ENCODE measurements around the gene PPP1R15B. TPM values are rescaled to one million over a fixed set of nuclear protein-coding genes. Genes with fewer than 3 reads are reported as not detected.

Gene PPP1R15B
- total RNA-seq, 2 donors from 2014 or later = 44.8 to 79.2 TPM

GRCh38 chr1:204409836-204410687 is 1.6 kb downstream of the PPP1R15B start:
- no peak for DNase-seq
- Mint-ChIP-seq H3K4me3 (peak overlapping the region; percentile 96), H3K27ac (peak overlapping the region; percentile 99), H3K27me3 (ENCODE audit: insufficient read depth) (no peaks in the 10 kb centered on the region), H3K4me1 (peaks cover 6% of the 10 kb centered on the region), H3K9me3 (no peaks in the 10 kb centered on the region), H3K36me3 (ENCODE audit: low read depth) (peaks cover 29% of the 10 kb centered on the region)
- peaks cover 38% of the 10 kb centered on the region for H3K36me3 ChIP-seq (ENCODE audit: control insufficient read depth, insufficient read depth, low read length)
- no peak overlapping the region for H3K27ac ChIP-seq (ENCODE audit: low read depth, low read length)
- peak overlapping the region; percentile 96 for H3K4me3 ChIP-seq (ENCODE audit: low read length)
- no peaks in the 10 kb centered on the region for H3K27me3 ChIP-seq (ENCODE audit: control insufficient read depth, insufficient read depth, low read length, poor library complexity, severe bottlenecking)
- WGBS, 2 experiments (ENCODE audit: insufficient coverage in 1 of 2, insufficient read length in 1 of 2) = 0 to 1% methylated on average over 8 to 10 of the region's 10 CpGs
- TF ChIP-seq CTCF (conservative IDR thresholded peaks at IDR 0.05) = no peak
- peak overlapping the region; percentile 95 for H3K9ac ChIP-seq (ENCODE audit: extremely low read depth, low read length, poor library complexity, severe bottlenecking)
- no peaks in the 10 kb centered on the region for H3K4me1 ChIP-seq (ENCODE audit: control insufficient read depth, insufficient read depth, low read length)
- no peaks in the 10 kb centered on the region for H3K9me3 ChIP-seq (ENCODE audit: control insufficient read depth, low read length)

GRCh38 chr1:204409123-204409522 is 2.5 kb downstream of the PPP1R15B start:
- Histone ChIP-seq H3K4me3 (ENCODE audit: low read length) (peak overlapping the region; percentile 96), H3K4me1 (ENCODE audit: control insufficient read depth, insufficient read depth, low read length) (no peaks in the 10 kb centered on the region), H3K27ac (ENCODE audit: low read depth, low read length) (no peak overlapping the region), H3K9me3 (ENCODE audit: control insufficient read depth, low read length) (no peaks in the 10 kb centered on the region), H3K36me3 (ENCODE audit: control insufficient read depth, insufficient read depth, low read length) (peaks cover 48% of the 10 kb centered on the region), H3K9ac (ENCODE audit: extremely low read depth, low read length, poor library complexity, severe bottlenecking) (peak overlapping the region; percentile 95), H3K27me3 (ENCODE audit: control insufficient read depth, insufficient read depth, low read length, poor library complexity, severe bottlenecking) (no peaks in the 10 kb centered on the region)
- DNase-seq = no peak
- peak overlapping the region; percentile 74 for H3K27ac Mint-ChIP-seq
- peak overlapping the region; percentile 96 for H3K4me3 Mint-ChIP-seq
- peaks cover 36% of the 10 kb centered on the region for H3K36me3 Mint-ChIP-seq (ENCODE audit: low read depth)
- peaks cover 6% of the 10 kb centered on the region for H3K4me1 Mint-ChIP-seq
- TF ChIP-seq CTCF (conservative IDR thresholded peaks at IDR 0.05) = no peak
- no peaks in the 10 kb centered on the region for H3K9me3 Mint-ChIP-seq
- H3K27me3 Mint-ChIP-seq (ENCODE audit: insufficient read depth) = no peaks in the 10 kb centered on the region
- no CpG with 5 or more reads among the region's 3 CpGs for WGBS, 2 experiments (ENCODE audit: insufficient coverage in 1 of 2, insufficient read length in 1 of 2)

GRCh38 chr1:204408602-204409001 is 3.0 kb downstream of the PPP1R15B start:
- 0 to 17% methylated on average over 1 of the region's 1 CpG for WGBS, 2 experiments (ENCODE audit: insufficient coverage in 1 of 2, insufficient read length in 1 of 2)
- DNase-seq = no peak
- no peaks in the 10 kb centered on the region for H3K27me3 ChIP-seq (ENCODE audit: control insufficient read depth, insufficient read depth, low read length, poor library complexity, severe bottlenecking)
- peaks cover 53% of the 10 kb centered on the region for H3K36me3 ChIP-seq (ENCODE audit: control insufficient read depth, insufficient read depth, low read length)
- peaks cover 6% of the 10 kb centered on the region for H3K4me1 Mint-ChIP-seq
- H3K4me3 Mint-ChIP-seq = peak overlapping the region; percentile 96
- H3K4me3 ChIP-seq (ENCODE audit: low read length) = peak overlapping the region; percentile 96
- H3K27ac Mint-ChIP-seq = peak overlapping the region; percentile 4
- peaks cover 41% of the 10 kb centered on the region for H3K36me3 Mint-ChIP-seq (ENCODE audit: low read depth)
- no peak for TF ChIP-seq CTCF (conservative IDR thresholded peaks at IDR 0.05)
- H3K4me1 ChIP-seq (ENCODE audit: control insufficient read depth, insufficient read depth, low read length) = no peaks in the 10 kb centered on the region
- no peaks in the 10 kb centered on the region for H3K27me3 Mint-ChIP-seq (ENCODE audit: insufficient read depth)
- no peaks in the 10 kb centered on the region for H3K9me3 Mint-ChIP-seq
- H3K9me3 ChIP-seq (ENCODE audit: control insufficient read depth, low read length) = no peaks in the 10 kb centered on the region
- H3K27ac ChIP-seq (ENCODE audit: low read depth, low read length) = no peak overlapping the region
- H3K9ac ChIP-seq (ENCODE audit: extremely low read depth, low read length, poor library complexity, severe bottlenecking) = peak overlapping the region; percentile 95
